AG04450 (cell line): ENCODE results near the gene BBLN. TPM values are rescaled to one million over a fixed set of nuclear protein-coding genes. Genes with fewer than 3 reads are reported as not detected.

Experiments used
- CTCF ChIA-PET: fragments of 300-600, 350-600 bp; formaldehyde crosslinking; extraction: SDS; loops from one replicate; lab custom pipeline; 2022; ENCODE audit warnings: antibody characterized with exemption, inconsistent platforms; lab: Charles Lee
- POLR2A ChIA-PET: fragments of 350-600 bp; formaldehyde crosslinking; extraction: SDS; loops from one replicate; lab custom pipeline; 2021; ENCODE audit warnings: antibody characterized with exemption, inconsistent platforms; lab: Yijun Ruan, JAX
- DNase-seq: peaks from one replicate; pipeline ENCODE4 v3.0.0-alpha.2; 2011; ENCODE audit warnings: low read depth, low spot score
- H3K27ac ChIP-seq: one replicate; pipeline ENCODE4 v1.5.1; 2012; ENCODE audit warnings: low read depth, low read length, control low read depth
- H3K27me3 ChIP-seq: one replicate; pipeline ENCODE4 v1.6.0; 2012; ENCODE audit warnings: low read length; ENCODE audit not compliant: control insufficient read depth, insufficient read depth
- H3K4me3 ChIP-seq: 2 replicates; pipeline ENCODE4 v1.5.1; 2011; ENCODE audit warnings: mild to moderate bottlenecking, low read depth, low read length, control low read depth
- H3K9me3 ChIP-seq: 2 replicates; pipeline ENCODE4 v1.5.1; 2012; ENCODE audit warnings: low read length; ENCODE audit not compliant: control insufficient read depth, insufficient read depth
- CTCF ChIP-seq: IDR thresholded peaks from 2 replicates; pipeline ENCODE4 v1.5.1; 2011; ENCODE audit warnings: low read depth, low read length, control low read depth, inconsistent platforms
- polyA plus RNA-seq: library from polyadenylated mRNA; depleted of rRNA; stranded (reverse); fragments of >200 nt; gene quantifications from 2 replicates; pipeline ENCODE4 v1.2.3, GENCODE V29; 2011

Gene BBLN
- polyA plus RNA-seq, 1 experiment, result 48.1 TPM

- Histone ChIP-seq H3K27ac (no peak overlapping the region), H3K4me3 (no peak overlapping the region), H3K27me3 (no peaks in the 10 kb centered on the region), H3K9me3 (no peaks in the 10 kb centered on the region; the same call in 1 of the 2 replicates)
- no peak for TF ChIP-seq CTCF
- POLR2A ChIA-PET, result no interaction called here
- CTCF ChIA-PET, result no interaction called here
- DNase-seq, result no peak
These were observed 4.3 kb downstream of the BBLN start for GRCh38 chr9:128164307-128164885.

- ChIA-PET CTCF (no interaction called here), POLR2A (no interaction called here)
- H3K27ac ChIP-seq, result no peak overlapping the region
- TF ChIP-seq CTCF, result no peak
- no peaks in the 10 kb centered on the region for H3K9me3 ChIP-seq
- no peak for DNase-seq
- no peaks in the 10 kb centered on the region for H3K27me3 ChIP-seq
- H3K4me3 ChIP-seq, result no peak overlapping the region
These were observed 6.1 kb downstream of the BBLN start for GRCh38 chr9:128166169-128166568.

- ChIA-PET CTCF (no interaction called here), POLR2A (interaction anchor here (0.6 kb wide), 1 partner anchor 32 kb away, joined by 6 read pairs; no protein-coding TSS in a partner anchor)
- DNase-seq, result no peak
- Histone ChIP-seq H3K27me3 (no peaks in the 10 kb centered on the region), H3K4me3 (no peak overlapping the region), H3K9me3 (no peaks in the 10 kb centered on the region), H3K27ac (no peak overlapping the region)
- TF ChIP-seq CTCF, result no peak
These were observed 7.1 kb downstream of the BBLN start for GRCh38 chr9:128167209-128167608.

GRCh38 chr9:128168731-128169308 lies 8.8 kb downstream of the BBLN start:
- ChIA-PET POLR2A (interaction anchor here (0.7 kb wide), 1 partner anchor 9 kb away, joined by 3 read pairs; the partner anchor contains the start of gene BBLN), CTCF (no interaction called here)
- DNase-seq, result no peak
- no peaks in the 10 kb centered on the region for H3K27me3 ChIP-seq
- no peaks in the 10 kb centered on the region for H3K9me3 ChIP-seq
- no peak overlapping the region for H3K4me3 ChIP-seq
- no peak for TF ChIP-seq CTCF
- no peak overlapping the region for H3K27ac ChIP-seq

- POLR2A ChIA-PET, result interaction anchor here (1.2 kb wide), 1 partner anchor 21 kb away, joined by 3 read pairs; no protein-coding TSS in a partner anchor
- no peaks in the 10 kb centered on the region for H3K9me3 ChIP-seq
- CTCF ChIA-PET, result interaction anchor here (1.0 kb wide), 1 partner anchor 14 kb away, joined by 3 read pairs; no protein-coding TSS in a partner anchor
These were observed 9.4 kb downstream of the BBLN start for GRCh38 chr9:128169492-128169891.

More at GRCh38 chr9:128169492-128169891, 9.4 kb downstream of the BBLN start:
- Histone ChIP-seq H3K27me3 (no peaks in the 10 kb centered on the region), H3K4me3 (no peak overlapping the region), H3K27ac (no peak overlapping the region)
- no peak for DNase-seq
- TF ChIP-seq CTCF, result no peak
